Caco-2 (cell line): Measurements from ENCODE around the gene PATJ. TPM values are rescaled to one million over a fixed set of nuclear protein-coding genes. Genes with fewer than 3 reads are reported as not detected.

Experiments
- BruUV-seq: library from RNA; stranded (reverse); fragments of 400-500 nt; replicated peaks from 2 replicates; lab custom pipeline; 2021; lab: Mats Ljungman, UMichigan
- CTCF ChIA-PET: fragments of 300-600 bp; sonication (Branson Sonifier 250); formaldehyde crosslinking; loops from one replicate; lab custom pipeline; 2022; ENCODE audit warnings: antibody characterized with exemption; lab: Charles Lee
- POLR2A ChIA-PET: fragments of 300-600 bp; sonication (Branson Sonifier 250); formaldehyde crosslinking; loops from one replicate; lab custom pipeline; 2022; ENCODE audit warnings: antibody characterized with exemption; lab: Charles Lee
- DNase-seq, 2 experiments: peaks; one replicate each; pipeline versions ENCODE4 v3.0.0 to v3.0.0-alpha.2; 2020 to 2022
- H3K27me3 ChIP-seq: replicated peaks from 2 replicates; pipeline ENCODE4 v1.6.0; 2011; ENCODE audit warnings: low read length; ENCODE audit not compliant: control insufficient read depth, insufficient read depth
- H3K36me3 ChIP-seq: 2 replicates; pipeline ENCODE4 v1.5.1; 2011; ENCODE audit warnings: low read length; ENCODE audit not compliant: control insufficient read depth, insufficient read depth
- H3K4me1 ChIP-seq: fragments of 250-450 bp; sonication (Bioruptor Pico); 2 replicates; pipeline ENCODE4 v1.5.1; 2020; ENCODE audit warnings: mild to moderate bottlenecking
- H3K4me3 ChIP-seq: 2 replicates; pipeline ENCODE4 v1.5.1; 2011; ENCODE audit warnings: low read depth, mild to moderate bottlenecking, control low read depth, low read length
- H3K9me3 ChIP-seq: fragments of 250-450 bp; sonication (Bioruptor Pico); 2 replicates; pipeline ENCODE4 v1.5.1; 2020; ENCODE audit warnings: mild to moderate bottlenecking, moderate library complexity
- H3K27ac Mint-ChIP-seq: one replicate; pipeline ENCODE4 v1.8.0; 2022; ENCODE audit warnings: mixed read lengths; ENCODE audit not compliant: unreplicated experiment
- H3K27me3 Mint-ChIP-seq: one replicate; pipeline ENCODE4 v1.8.0; 2022; ENCODE audit warnings: mixed read lengths; ENCODE audit not compliant: insufficient read depth, unreplicated experiment
- H3K36me3 Mint-ChIP-seq: one replicate; pipeline ENCODE4 v1.8.0; 2022; ENCODE audit warnings: mild to moderate bottlenecking, mixed read lengths; ENCODE audit not compliant: insufficient read depth, unreplicated experiment
- H3K4me1 Mint-ChIP-seq: one replicate; pipeline ENCODE4 v1.8.0; 2022; ENCODE audit warnings: low read depth, mixed read lengths; ENCODE audit not compliant: unreplicated experiment
- H3K4me3 Mint-ChIP-seq: one replicate; pipeline ENCODE4 v1.8.0; 2022; ENCODE audit warnings: mild to moderate bottlenecking, moderate library complexity, mixed read lengths; ENCODE audit not compliant: unreplicated experiment
- H3K9me3 Mint-ChIP-seq: one replicate; pipeline ENCODE4 v1.8.0; 2022; ENCODE audit warnings: mixed read lengths; ENCODE audit not compliant: unreplicated experiment
- intact Hi-C: fragments of 100-400 bp; cut with micrococcal nuclease; formaldehyde crosslinking; loops from one replicate; pipeline ENCODE4 v1.10.0; 2022; ENCODE audit not compliant: unreplicated experiment
- total RNA-seq: library from RNA; stranded (reverse); gene quantifications from 2 replicates; pipeline ENCODE4 v1.2.3, GENCODE V29; 2022
- TF ChIP-seq, protein P1 (sequence below), 2 experiments: fragments of 200-600 bp in 1 of 2; IDR thresholded peaks; 1 replicate in 1 of 2; 2 replicates in 1 of 2; pipeline versions ENCODE4 v1.5.1 to v1.8.0; 2011 to 2022; ENCODE audit warnings: antibody characterized with exemption in 1 of 2, control low read depth in 1 of 2, inconsistent platforms in 1 of 2, low read depth in 1 of 2, low read length in 1 of 2, mild to moderate bottlenecking in 1 of 2, moderate library complexity in 1 of 2; ENCODE audit not compliant: insufficient read depth in 1 of 2, severe bottlenecking in 1 of 2, unreplicated experiment in 1 of 2

Gene PATJ
- total RNA-seq, 1 experiment from 2014 or later, result 31.6 TPM

DNA sequence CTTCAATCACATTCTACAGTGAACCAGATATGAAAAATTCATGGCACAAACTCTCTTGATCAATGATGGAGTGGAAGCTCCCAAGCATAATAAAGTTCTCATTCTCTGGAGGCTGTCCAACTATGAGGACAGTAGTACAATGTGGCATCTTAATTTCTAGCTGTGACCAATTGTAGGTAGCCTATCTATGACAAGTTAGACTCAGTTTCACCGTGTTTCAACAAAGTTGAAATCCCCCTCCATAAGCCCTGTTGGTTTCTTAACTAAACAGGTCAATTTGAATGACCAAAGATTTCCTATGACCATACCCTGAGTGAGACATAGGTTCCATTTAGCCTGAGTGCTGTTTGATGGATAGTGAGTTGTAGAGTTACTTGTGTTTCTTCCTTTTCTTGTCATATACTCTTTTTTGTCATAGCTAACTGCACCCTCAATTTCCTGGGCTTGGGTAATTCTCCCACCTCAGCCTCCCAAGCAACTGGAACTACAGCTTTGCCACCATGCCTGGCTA lies 11.8 kb downstream of the PATJ start:
- no peak overlapping the region for H3K4me3 ChIP-seq
- Mint-ChIP-seq H3K27me3 (no peaks in the 10 kb centered on the region), H3K4me3 (no peak overlapping the region), H3K36me3 (peaks cover 11% of the 10 kb centered on the region), H3K4me1 (no peaks in the 10 kb centered on the region), H3K9me3 (no peaks in the 10 kb centered on the region), H3K27ac (no peak overlapping the region)
- BruUV-seq, result no TSS peak
- TF ChIP-seq, protein P1, sequence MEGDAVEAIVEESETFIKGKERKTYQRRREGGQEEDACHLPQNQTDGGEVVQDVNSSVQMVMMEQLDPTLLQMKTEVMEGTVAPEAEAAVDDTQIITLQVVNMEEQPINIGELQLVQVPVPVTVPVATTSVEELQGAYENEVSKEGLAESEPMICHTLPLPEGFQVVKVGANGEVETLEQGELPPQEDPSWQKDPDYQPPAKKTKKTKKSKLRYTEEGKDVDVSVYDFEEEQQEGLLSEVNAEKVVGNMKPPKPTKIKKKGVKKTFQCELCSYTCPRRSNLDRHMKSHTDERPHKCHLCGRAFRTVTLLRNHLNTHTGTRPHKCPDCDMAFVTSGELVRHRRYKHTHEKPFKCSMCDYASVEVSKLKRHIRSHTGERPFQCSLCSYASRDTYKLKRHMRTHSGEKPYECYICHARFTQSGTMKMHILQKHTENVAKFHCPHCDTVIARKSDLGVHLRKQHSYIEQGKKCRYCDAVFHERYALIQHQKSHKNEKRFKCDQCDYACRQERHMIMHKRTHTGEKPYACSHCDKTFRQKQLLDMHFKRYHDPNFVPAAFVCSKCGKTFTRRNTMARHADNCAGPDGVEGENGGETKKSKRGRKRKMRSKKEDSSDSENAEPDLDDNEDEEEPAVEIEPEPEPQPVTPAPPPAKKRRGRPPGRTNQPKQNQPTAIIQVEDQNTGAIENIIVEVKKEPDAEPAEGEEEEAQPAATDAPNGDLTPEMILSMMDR (IDR thresholded peaks at IDR 0.05; ENCODE audit: insufficient read depth in 1 of 2, low read depth in 1 of 2, low read length in 1 of 2, severe bottlenecking in 1 of 2, unreplicated experiment in 1 of 2), result no peak
- H3K4me1 ChIP-seq, result peaks cover 8% of the 10 kb centered on the region; the same call in 1 of the 2 replicates
- CTCF ChIA-PET, result no interaction called here
- no peak for DNase-seq
- intact Hi-C loops, result no loop called here
- H3K27me3 ChIP-seq, result no peaks in the 10 kb centered on the region
- no peaks in the 10 kb centered on the region for H3K36me3 ChIP-seq
- POLR2A ChIA-PET, result interaction anchor here (1.0 kb wide), 1 partner anchor 10 kb away, joined by 9 read pairs; no protein-coding TSS in a partner anchor
- H3K9me3 ChIP-seq, result no peaks in the 10 kb centered on the region

DNA sequence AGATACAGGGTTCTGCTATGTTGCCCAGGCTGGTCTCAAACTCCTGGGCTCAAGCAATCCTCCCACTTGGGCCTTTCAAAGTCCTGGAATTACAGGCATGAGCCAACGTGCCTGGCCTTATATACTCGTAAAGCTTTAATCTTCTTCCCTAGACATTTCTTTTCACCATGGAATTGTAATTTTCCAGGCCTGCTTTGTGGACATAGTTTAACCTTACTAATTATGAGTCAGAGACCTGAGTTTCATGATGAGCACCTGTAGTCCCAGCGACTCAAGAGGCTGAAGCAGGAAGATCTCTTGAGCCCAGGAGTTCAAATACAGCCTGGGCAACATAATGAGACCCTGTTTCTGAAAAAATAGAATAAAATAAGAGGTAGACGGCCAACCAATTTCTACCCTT lies 12.3 kb downstream of the PATJ start:
- BruUV-seq, result no TSS peak
- no peak overlapping the region for H3K27ac Mint-ChIP-seq
- ChIA-PET POLR2A (interaction anchor here (1.0 kb wide), 1 partner anchor 11 kb away, joined by 9 read pairs; no protein-coding TSS in a partner anchor), CTCF (no interaction called here)
- Histone ChIP-seq H3K4me3 (no peak overlapping the region), H3K4me1 (peaks cover 8% of the 10 kb centered on the region; the same call in 1 of the 2 replicates), H3K27me3 (no peaks in the 10 kb centered on the region), H3K36me3 (no peaks in the 10 kb centered on the region), H3K9me3 (no peaks in the 10 kb centered on the region)
- no peaks in the 10 kb centered on the region for H3K9me3 Mint-ChIP-seq
- H3K4me1 Mint-ChIP-seq, result no peaks in the 10 kb centered on the region
- intact Hi-C loops, result no loop called here
- DNase-seq, result peak in 1 of 2 experiments; percentile 33
- H3K27me3 Mint-ChIP-seq, result no peaks in the 10 kb centered on the region
- no peak overlapping the region for H3K4me3 Mint-ChIP-seq
- TF ChIP-seq, protein P1 (IDR thresholded peaks at IDR 0.05; ENCODE audit: insufficient read depth in 1 of 2, low read depth in 1 of 2, low read length in 1 of 2, severe bottlenecking in 1 of 2, unreplicated experiment in 1 of 2), result no peak
- peaks cover 11% of the 10 kb centered on the region for H3K36me3 Mint-ChIP-seq

DNA sequence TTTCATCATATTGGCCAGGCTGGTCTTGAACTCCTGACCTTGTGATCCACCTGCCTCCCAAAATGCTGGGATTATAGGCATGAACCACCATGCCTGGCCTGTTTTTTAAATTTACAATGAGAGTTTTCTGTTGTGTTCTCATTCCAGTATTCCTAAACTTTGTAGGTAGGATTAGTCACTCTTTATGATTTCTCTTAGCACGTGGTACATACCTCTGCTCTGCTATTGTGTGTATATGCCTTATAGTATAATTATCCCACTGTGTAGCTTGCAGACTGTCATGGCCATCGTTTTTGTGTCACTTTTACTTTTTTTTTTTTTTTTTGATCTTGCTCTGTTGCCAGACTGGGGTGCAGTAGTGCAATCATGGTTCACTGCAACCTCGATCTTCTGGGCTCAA lies 14.5 kb downstream of the PATJ start:
- Mint-ChIP-seq H3K36me3 (peaks cover 18% of the 10 kb centered on the region), H3K4me1 (no peaks in the 10 kb centered on the region), H3K4me3 (no peak overlapping the region), H3K27ac (no peak overlapping the region), H3K9me3 (no peaks in the 10 kb centered on the region), H3K27me3 (no peaks in the 10 kb centered on the region)
- intact Hi-C loops, result no loop called here
- Histone ChIP-seq H3K4me3 (no peak overlapping the region), H3K36me3 (no peaks in the 10 kb centered on the region), H3K27me3 (no peaks in the 10 kb centered on the region), H3K4me1 (peaks cover 8% of the 10 kb centered on the region; the same call in 1 of the 2 replicates), H3K9me3 (no peaks in the 10 kb centered on the region)
- TF ChIP-seq, protein P1 (IDR thresholded peaks at IDR 0.05; ENCODE audit: insufficient read depth in 1 of 2, low read depth in 1 of 2, low read length in 1 of 2, severe bottlenecking in 1 of 2, unreplicated experiment in 1 of 2), result no peak
- DNase-seq, result no peak
- no TSS peak for BruUV-seq
- ChIA-PET POLR2A (no interaction called here), CTCF (no interaction called here)
